Subcutaneous abdominal adipose tissue (tissue), 5 donors: ENCODE results near the gene DRD1.

Experiments used
- H3K27ac ChIP-seq: one replicate; pipeline ENCODE4 v1.7.0; 2013; ENCODE audit warnings: low read depth, mild to moderate bottlenecking, inconsistent platforms, low read length, moderate library complexity
- H3K27me3 ChIP-seq, 5 donors: one replicate each; pipeline ENCODE4 v1.7.0; 2013; ENCODE audit warnings: low read length in 5 of 5, inconsistent platforms in 1 of 5; ENCODE audit not compliant: control insufficient read depth in 5 of 5, insufficient read depth in 4 of 5
- H3K36me3 ChIP-seq, 5 donors: one replicate each; pipeline ENCODE4 v1.7.0; 2013; ENCODE audit warnings: low read length in 5 of 5; ENCODE audit not compliant: control insufficient read depth in 5 of 5, insufficient read depth in 5 of 5
- H3K4me1 ChIP-seq, 5 donors: one replicate each; pipeline ENCODE4 v1.7.0; 2013; ENCODE audit warnings: low read length in 5 of 5, mild to moderate bottlenecking in 3 of 5, moderate library complexity in 1 of 5; ENCODE audit not compliant: control insufficient read depth in 5 of 5, insufficient read depth in 5 of 5
- H3K4me3 ChIP-seq, 5 donors: one replicate each; pipeline ENCODE4 v1.7.0; 2013; ENCODE audit warnings: low read length in 5 of 5, low read depth in 1 of 5
- H3K9ac ChIP-seq, 5 donors: one replicate each; pipeline ENCODE4 v1.7.0; 2013; ENCODE audit warnings: low read length in 5 of 5, mild to moderate bottlenecking in 4 of 5, moderate library complexity in 3 of 5
- H3K9me3 ChIP-seq, 5 donors: one replicate each; pipeline ENCODE4 v1.7.0; 2013; ENCODE audit warnings: low read length in 5 of 5; ENCODE audit not compliant: control insufficient read depth in 5 of 5
- donor health status: healthy.
- donor health status: healthy.
- donor health status: healthy.
- donor health status: healthy.
- donor health status: healthy.

DRD1 gene

DNA sequence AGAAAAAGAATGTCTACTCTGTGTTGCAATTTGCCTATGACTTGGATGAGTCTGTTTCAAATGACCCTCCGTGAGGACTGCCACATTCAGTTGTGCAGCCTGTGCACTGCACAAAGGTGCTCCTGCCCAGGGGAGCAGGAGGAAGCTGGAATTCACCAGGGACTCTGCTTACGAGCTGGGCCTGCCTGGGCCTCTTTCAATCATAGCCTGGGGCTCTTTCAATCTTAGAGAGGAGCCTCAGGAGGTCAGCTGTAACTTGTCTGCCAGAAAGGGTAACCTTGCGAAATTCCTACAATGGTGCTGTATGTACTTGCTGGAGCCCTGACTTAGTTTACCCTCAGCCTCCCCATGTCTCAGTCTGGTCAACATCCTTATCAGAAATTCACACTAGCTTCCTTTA, 25.9 kb upstream of the DRD1 start:
- Histone ChIP-seq H3K27me3 (no peaks in the 10 kb centered on the region), H3K9ac (no peak overlapping the region), H3K4me3 (no peak overlapping the region), H3K36me3 (no peaks in the 10 kb centered on the region), H3K4me1 (peaks cover 2 to 37% (median 10%) of the 10 kb centered on the region in 5 donors), H3K27ac (no peak overlapping the region), H3K9me3 (no peaks in the 10 kb centered on the region)

DNA sequence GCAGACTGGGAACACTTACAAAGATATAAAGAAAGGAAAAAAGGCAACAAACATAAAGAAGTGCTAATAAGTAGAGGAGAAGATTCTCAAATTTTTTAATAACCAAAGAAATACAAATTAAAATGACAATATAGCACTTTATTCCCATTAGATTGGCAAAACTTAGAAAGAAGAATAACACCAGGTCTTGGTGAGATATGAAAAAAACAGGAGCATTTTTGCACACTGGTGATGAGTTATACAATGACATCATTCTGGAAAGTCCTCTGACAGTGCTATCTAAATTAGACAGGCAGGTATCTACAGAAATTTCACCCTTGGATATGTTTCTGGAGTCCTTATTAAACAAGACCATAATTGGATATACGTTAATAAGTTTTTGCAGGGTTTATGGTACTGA, 24.9 kb upstream of the DRD1 start:
- peaks cover 2 to 42% (median 10%) of the 10 kb centered on the region in 5 donors for H3K4me1 ChIP-seq

DNA sequence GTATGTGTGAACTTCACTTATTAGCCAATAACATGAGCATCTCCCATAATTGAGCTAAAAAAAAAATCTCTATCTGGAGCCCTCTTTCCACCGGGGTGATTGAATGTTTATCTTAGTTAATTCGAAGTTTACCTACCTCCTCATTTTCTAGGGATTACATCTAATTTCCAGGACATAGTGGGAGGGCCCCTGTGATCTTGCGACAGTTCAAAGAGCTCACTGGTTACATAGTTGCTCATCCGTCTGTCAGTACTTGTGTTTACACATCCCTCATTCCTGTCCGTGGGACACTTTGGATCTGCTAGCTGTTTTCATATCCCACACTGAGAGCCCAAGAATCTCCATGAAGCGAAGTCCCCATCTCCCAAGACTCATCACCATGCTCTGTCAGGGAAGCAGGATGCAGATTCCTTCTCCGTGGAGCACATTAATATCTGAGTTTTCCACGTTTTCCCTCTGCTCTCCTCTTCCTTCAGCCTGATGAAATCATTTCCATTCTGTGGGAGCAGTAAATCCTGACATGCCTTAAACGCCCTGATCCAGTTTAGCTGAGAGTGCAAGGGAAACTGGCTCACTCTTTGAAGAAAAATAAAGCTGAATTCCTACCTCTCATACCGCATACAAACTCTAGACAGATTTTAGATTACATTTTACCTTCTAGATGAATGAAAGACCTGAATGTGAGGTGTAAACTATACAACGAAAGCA, 24.2 kb upstream of the DRD1 start:
- H3K27ac ChIP-seq, result no peak overlapping the region

More for the DNA sequence above, 24.9 kb upstream of the DRD1 start:
- Histone ChIP-seq H3K36me3 (no peaks in the 10 kb centered on the region), H3K9me3 (no peaks in the 10 kb centered on the region), H3K27me3 (no peaks in the 10 kb centered on the region), H3K9ac (no peak overlapping the region), H3K27ac (no peak overlapping the region), H3K4me3 (no peak overlapping the region)

DNA sequence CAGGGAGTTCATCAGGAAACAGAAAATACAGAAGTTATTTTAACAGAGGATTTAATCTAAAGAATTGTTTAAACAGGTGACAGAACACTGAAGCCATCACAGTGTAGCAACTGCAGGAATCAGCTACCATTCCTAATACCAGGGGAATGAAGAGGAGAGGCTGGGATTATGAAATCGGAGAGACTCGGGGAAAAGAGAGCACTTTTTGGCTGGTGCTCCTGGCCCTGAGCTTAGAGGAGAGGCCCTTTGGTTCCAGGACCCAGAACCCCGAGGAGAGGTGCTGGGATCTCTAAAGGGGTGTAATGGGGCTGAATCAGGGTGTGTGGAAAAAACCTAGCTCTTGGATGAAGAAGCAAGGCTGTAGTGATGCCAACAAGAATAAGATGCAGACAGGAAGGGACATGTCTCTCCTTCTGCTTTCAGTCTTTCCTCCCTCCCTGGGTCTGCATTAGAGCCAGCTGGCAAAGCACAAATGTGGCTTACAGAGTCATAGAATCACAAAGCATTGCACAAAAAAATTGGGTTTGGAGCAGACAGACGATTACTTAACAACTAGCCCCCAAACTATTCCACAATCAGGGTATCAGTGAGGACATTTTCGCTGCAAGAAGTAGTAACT, 22.8 kb upstream of the DRD1 start:
- no peak overlapping the region for H3K9ac ChIP-seq
- peaks cover 2 to 42% (median 10%) of the 10 kb centered on the region in 5 donors for H3K4me1 ChIP-seq
- no peaks in the 10 kb centered on the region for H3K27me3 ChIP-seq
- peaks cover 0 to 3% (median 0%) of the 10 kb centered on the region in 5 donors for H3K9me3 ChIP-seq
- H3K4me3 ChIP-seq, result peak overlapping the region in 1 of 5 donors; percentile 38
- no peaks in the 10 kb centered on the region for H3K36me3 ChIP-seq
- no peak overlapping the region for H3K27ac ChIP-seq

More for the DNA sequence above, 24.2 kb upstream of the DRD1 start:
- no peak overlapping the region for H3K9ac ChIP-seq
- no peaks in the 10 kb centered on the region for H3K9me3 ChIP-seq
- no peaks in the 10 kb centered on the region for H3K27me3 ChIP-seq
- H3K4me3 ChIP-seq, result no peak overlapping the region
- H3K4me1 ChIP-seq, result peaks cover 2 to 42% (median 10%) of the 10 kb centered on the region in 5 donors
- no peaks in the 10 kb centered on the region for H3K36me3 ChIP-seq

DNA sequence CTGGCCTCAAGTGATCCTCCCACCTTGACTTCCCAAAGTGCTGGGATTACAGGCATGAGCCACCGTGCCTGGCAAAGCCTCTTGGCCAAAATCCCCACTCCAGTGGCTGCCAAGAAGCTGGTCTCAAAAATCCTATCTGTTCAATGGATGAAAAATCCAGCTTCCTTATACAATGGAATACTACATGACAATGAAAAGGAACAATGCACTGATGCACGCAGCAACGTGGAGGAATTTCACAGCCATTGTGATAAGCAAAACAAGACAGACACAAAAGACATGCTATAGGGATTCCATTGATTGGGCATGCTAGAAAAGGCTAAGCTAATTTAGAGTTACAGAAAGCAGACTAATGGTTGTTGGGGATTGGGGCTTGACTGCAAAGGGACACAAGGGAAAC, 21.3 kb upstream of the DRD1 start:
- no peak overlapping the region for H3K4me3 ChIP-seq
- no peak overlapping the region for H3K9ac ChIP-seq
- H3K27me3 ChIP-seq, result no peaks in the 10 kb centered on the region
- peaks cover 0 to 3% (median 0%) of the 10 kb centered on the region in 5 donors for H3K9me3 ChIP-seq
- no peak overlapping the region for H3K27ac ChIP-seq
- no peaks in the 10 kb centered on the region for H3K36me3 ChIP-seq
- peaks cover 2 to 42% (median 10%) of the 10 kb centered on the region in 5 donors for H3K4me1 ChIP-seq

DNA sequence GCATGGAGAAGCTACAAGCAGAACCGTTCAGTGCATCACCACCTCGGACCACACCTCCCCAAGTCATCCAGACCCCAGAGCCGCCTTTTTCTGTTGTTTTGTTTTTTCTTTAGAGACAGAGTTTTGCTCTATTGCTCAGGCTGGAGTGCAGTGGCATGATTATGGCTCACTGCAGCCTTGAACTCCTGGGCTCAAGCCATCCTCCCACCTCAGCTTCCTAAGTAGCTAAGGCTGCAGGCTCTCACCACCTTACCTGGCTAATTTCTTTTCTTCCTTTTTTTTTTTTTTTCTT, 20.9 kb upstream of the DRD1 start:
- H3K9ac ChIP-seq, result no peak overlapping the region
- no peaks in the 10 kb centered on the region for H3K36me3 ChIP-seq
- peaks cover 0 to 3% (median 0%) of the 10 kb centered on the region in 5 donors for H3K9me3 ChIP-seq
- no peak overlapping the region for H3K4me3 ChIP-seq
- H3K27ac ChIP-seq, result no peak overlapping the region
- no peaks in the 10 kb centered on the region for H3K27me3 ChIP-seq
- peaks cover 2 to 39% (median 10%) of the 10 kb centered on the region in 5 donors for H3K4me1 ChIP-seq

DNA sequence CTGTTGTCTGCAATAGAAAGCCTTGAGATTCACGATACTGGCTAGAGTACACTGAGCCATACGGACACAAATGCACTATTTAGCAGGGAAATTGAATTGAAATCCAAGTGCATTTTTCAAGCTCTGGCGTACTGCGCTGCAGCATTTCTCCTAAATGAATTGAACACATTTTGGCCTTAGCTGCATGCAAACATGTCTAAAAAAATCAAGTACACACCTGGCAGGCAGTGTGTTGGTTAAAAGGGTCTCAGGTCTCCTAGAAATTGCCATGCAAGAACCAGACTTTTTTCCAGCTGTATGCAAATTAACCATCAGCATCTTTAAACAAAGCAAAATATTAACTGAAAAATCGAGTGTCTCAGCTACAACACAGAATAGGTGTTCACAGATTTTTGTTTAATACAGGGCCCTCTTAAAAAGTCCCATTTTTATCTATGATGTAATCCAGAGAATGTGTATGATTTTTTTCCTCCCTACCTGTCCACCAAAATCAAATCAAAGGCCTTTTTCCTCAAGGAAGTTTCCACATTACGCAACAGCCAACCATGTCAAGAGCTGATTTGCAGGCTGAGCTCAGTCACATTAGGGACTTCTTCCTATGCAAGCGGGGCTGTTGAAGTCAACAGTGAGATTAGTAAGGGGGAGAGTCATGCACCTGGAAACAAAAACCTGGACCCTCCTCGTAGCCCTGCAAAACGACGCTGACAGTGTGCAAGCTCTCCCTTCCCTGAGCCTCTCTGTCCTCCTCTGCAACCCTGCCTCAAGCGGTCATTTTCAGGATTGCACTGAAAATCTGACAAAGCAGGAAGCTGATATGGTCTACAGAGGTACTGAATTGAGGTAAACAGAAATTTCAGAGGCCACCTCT, 20.3 kb upstream of the DRD1 start:
- H3K36me3 ChIP-seq, result no peaks in the 10 kb centered on the region
- H3K4me1 ChIP-seq, result peaks cover 2 to 34% (median 10%) of the 10 kb centered on the region in 5 donors
- no peak overlapping the region for H3K9ac ChIP-seq
- H3K4me3 ChIP-seq, result peak overlapping the region in 1 of 5 donors; percentile 24
- H3K27ac ChIP-seq, result no peak overlapping the region
- peaks cover 0 to 3% (median 0%) of the 10 kb centered on the region in 5 donors for H3K9me3 ChIP-seq
- no peaks in the 10 kb centered on the region for H3K27me3 ChIP-seq

DNA sequence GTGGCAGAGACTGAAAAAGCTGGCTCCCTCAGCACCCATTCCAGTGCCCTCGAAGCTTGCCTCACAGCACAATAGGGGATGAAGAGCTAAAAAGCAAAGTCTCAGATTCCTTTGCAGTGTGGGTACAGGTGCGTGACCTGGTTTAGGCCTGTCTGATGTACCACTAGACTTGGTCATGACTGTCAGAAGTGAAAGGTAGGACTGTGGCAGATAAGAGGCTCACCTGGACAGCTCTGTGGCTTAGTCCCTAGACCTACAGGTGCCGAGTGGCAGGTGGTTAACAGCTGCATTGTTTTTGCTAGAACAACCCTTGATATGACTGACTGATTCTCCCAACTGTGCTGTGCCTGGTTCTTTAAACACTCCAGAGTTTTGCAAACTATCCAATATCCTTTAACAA, 19.7 kb upstream of the DRD1 start:
- H3K4me1 ChIP-seq, result peaks cover 2 to 34% (median 10%) of the 10 kb centered on the region in 5 donors
- peaks cover 0 to 3% (median 0%) of the 10 kb centered on the region in 5 donors for H3K9me3 ChIP-seq

DNA sequence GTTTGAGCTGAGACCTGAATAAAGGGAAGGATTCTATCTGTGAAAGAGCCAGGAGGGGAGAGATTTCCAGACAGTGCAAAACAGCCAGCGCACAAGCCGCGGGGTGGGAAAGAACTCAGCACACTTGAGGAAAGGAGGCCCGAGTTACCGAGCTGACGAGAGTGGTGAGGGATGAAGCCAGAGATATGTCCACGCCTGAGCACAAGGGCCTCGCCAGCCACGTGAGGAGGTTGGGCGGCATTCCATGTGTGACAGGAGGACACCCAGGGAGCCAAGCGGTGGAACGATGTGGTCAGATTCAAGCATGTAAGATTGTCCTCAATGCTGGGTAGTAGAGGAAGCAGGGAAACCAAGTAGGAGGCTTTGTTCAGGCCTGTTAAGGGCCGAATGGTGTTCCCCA, 17.4 kb upstream of the DRD1 start:
- peaks cover 0 to 3% (median 0%) of the 10 kb centered on the region in 5 donors for H3K27me3 ChIP-seq
- peaks cover 0 to 3% (median 0%) of the 10 kb centered on the region in 5 donors for H3K9me3 ChIP-seq
- H3K4me1 ChIP-seq, result peaks cover 1 to 19% (median 6%) of the 10 kb centered on the region in 5 donors
- no peak overlapping the region for H3K9ac ChIP-seq
- H3K4me3 ChIP-seq, result no peak overlapping the region
- no peak overlapping the region for H3K27ac ChIP-seq
- H3K36me3 ChIP-seq, result no peaks in the 10 kb centered on the region

More for the DNA sequence above, 19.7 kb upstream of the DRD1 start:
- H3K27me3 ChIP-seq, result no peaks in the 10 kb centered on the region
- no peaks in the 10 kb centered on the region for H3K36me3 ChIP-seq
- H3K9ac ChIP-seq, result no peak overlapping the region
- H3K27ac ChIP-seq, result no peak overlapping the region
- H3K4me3 ChIP-seq, result no peak overlapping the region

DNA sequence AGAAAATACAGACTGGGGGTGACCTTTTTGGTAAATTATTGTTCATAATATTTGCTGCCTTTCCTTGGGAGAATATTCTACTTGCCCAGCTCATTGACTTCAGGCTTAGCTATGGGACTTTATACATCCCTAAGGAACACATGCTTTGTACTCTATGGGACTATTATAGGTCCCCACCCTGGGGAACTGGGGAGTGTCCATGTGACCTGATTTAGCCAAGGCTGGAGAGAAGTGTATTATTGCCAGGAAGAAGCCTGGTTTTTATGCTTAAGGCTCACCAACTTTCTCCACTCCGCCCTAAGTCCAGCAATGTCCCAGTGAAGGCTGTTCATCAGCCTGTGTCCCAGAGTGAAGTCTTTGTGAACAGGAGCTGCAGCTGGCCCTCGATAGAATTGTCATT, 16.6 kb upstream of the DRD1 start:
- no peaks in the 10 kb centered on the region for H3K36me3 ChIP-seq
- peaks cover 0 to 11% (median 0%) of the 10 kb centered on the region in 5 donors for H3K4me1 ChIP-seq
- H3K4me3 ChIP-seq, result no peak overlapping the region
- peaks cover 0 to 3% (median 0%) of the 10 kb centered on the region in 5 donors for H3K9me3 ChIP-seq
- H3K27me3 ChIP-seq, result peaks cover 0 to 3% (median 0%) of the 10 kb centered on the region in 5 donors
- no peak overlapping the region for H3K9ac ChIP-seq
- H3K27ac ChIP-seq, result no peak overlapping the region
